SK-N-MC (cell line): ENCODE results near the gene TMEM140.

Experiments used
- DNase-seq: peaks from one replicate; pipeline ENCODE4 v3.0.0-alpha.2; 2011; ENCODE audit warnings: low read depth, low spot score
- H3K27ac ChIP-seq: fragments of 200-600 bp; sonication (generic); 2 replicates; pipeline ENCODE4 v1.5.1; 2016; ENCODE audit warnings: mixed run types
- H3K36me3 ChIP-seq: fragments of 200-600 bp; sonication (generic); 2 replicates; pipeline ENCODE4 v1.6.1; 2017; ENCODE audit warnings: antibody characterized with exemption, low read length, mixed read lengths; ENCODE audit not compliant: insufficient read depth
- H3K4me3 ChIP-seq: fragments of 200-600 bp; sonication (generic); 2 replicates; pipeline ENCODE4 v1.5.1; 2016
- H3K9ac ChIP-seq: fragments of 200-600 bp; sonication (generic); 2 replicates; pipeline ENCODE4 v1.8.0; 2017; ENCODE audit warnings: mixed run types, mixed read lengths; ENCODE audit not compliant: insufficient read length
- H3K9me3 ChIP-seq: fragments of 200-600 bp; sonication (generic); 2 replicates; pipeline ENCODE4 v1.6.1; 2017; ENCODE audit warnings: low read depth, mild to moderate bottlenecking, antibody characterized with exemption, low read length, moderate library complexity, mixed read lengths
- EZH2 ChIP-seq: fragments of 200-600 bp; sonication (generic); IDR thresholded peaks from one replicate; pipeline ENCODE4 v1.6.1; 2017; ENCODE audit warnings: antibody characterized with exemption
- FOXP2 ChIP-seq: optimal IDR thresholded peaks from 2 replicates; pipeline ENCODE3; 2011; ENCODE audit warnings: mild to moderate bottlenecking, moderate library complexity; ENCODE audit not compliant: insufficient read depth; ENCODE audit errors: extremely low read length, control extremely low read depth
- POLR2AphosphoS5 ChIP-seq: IDR thresholded peaks from 2 replicates; pipeline ENCODE4 v1.6.1; 2012; ENCODE audit warnings: mild to moderate bottlenecking, low read depth, low read length, borderline replicate concordance

Gene TMEM140

DNA sequence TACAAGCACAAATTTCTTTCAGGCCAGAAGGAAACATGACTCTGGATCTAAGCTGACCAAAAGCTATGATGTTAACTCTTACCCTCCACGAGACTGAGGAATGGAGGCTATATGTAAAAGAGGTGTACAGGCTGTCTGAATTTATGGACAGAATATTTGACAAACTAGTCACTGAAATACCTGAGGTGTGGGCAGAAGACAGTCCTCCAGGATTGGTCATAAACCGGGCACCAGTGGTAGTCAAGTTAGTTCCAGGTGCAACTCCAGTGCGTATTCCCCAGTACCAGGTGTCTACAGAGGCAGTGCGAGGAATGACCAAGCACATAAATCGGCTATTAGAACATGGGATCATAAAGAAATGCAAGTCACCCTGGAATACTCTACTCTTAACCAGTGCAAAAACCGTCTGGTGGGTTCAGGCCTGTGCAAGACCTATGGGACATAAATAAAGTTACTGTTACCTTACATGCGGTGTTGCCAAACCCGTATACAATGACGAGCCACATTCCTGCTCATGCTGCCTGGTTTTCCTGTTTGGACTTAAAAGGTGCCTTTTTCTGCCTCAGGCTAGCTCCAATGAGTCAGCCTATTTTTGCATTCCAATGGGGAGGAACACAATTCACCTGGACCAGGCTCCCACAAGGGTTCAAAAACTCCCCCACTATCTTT, 29.3 kb downstream of the TMEM140 start:
- H3K36me3 ChIP-seq, result 0 out of 2 replicates have a peak, but pooled peaks cover 3% of the 10 kb centered on the region
- H3K27ac ChIP-seq, result no peak overlapping the region
- no peak overlapping the region for H3K9ac ChIP-seq
- TF ChIP-seq EZH2, result no peak
- TF ChIP-seq FOXP2, result no peak
- no peak for TF ChIP-seq POLR2AphosphoS5
- peaks cover 7% of the 10 kb centered on the region; the same call in 1 of the 2 replicates for H3K9me3 ChIP-seq
- no peak overlapping the region for H3K4me3 ChIP-seq
- no peak for DNase-seq

DNA sequence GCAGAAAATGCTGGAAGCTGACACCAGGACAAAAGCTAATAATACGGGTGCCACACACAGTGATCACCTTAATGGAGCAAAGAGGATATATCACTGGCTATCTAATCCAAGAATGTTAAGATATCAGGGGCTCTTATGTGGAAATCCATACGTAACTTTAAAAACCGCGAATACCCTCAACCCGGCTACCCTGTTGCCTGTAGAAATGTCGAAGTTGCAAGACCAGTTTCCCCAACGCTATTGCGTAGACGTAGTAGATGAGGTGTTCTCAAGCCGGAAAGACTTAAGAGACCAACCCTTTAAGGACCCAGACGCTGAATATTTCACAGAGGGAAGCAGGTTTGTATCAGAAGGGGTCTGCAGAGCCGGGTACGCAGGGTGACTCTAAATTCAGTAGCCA, 30.5 kb downstream of the TMEM140 start:
- no peak overlapping the region for H3K4me3 ChIP-seq
- H3K36me3 ChIP-seq, result peaks cover 3% of the 10 kb centered on the region; the same call in 1 of the 2 replicates
- peaks cover 7% of the 10 kb centered on the region; the same call in 1 of the 2 replicates for H3K9me3 ChIP-seq
- H3K27ac ChIP-seq, result no peak overlapping the region
- DNase-seq, result no peak
- no peak for TF ChIP-seq EZH2
- no peak for TF ChIP-seq POLR2AphosphoS5
- TF ChIP-seq FOXP2, result no peak
- H3K9ac ChIP-seq, result no peak overlapping the region

DNA sequence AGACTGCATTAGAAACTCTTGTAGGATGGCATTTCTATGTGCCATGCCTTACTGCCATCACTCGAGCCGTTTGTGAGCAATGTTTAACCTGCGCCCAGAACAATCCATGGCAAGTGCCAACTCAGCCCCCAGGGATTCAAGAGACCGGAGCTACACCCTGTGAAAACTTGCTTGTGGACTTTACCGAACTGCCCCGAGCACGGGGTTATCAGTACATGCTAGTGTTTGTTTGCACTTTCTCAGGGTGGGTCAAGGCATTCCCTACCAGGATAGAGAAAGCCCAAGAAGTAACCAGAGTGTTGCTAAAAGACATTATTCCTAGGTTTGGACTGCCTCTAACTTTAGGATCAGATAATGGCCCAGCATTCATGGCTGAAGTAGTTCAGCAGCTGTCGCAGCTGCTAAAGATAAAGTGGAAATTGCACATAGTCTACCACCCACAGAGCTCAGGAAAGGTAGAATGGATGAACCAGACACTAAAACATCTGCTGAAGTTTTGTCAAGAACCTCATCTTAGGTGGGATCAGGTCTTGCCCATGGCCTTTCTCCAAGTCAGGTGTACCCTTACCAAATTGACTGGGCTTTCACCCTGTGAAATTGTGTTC, 31.6 kb downstream of the TMEM140 start:
- no peak overlapping the region for H3K27ac ChIP-seq
- peaks cover 7% of the 10 kb centered on the region; the same call in 1 of the 2 replicates for H3K9me3 ChIP-seq

GRCh38 chr7:135180122-135180521, 32.2 kb downstream of the TMEM140 start:
- DNase-seq, result no peak
- TF ChIP-seq EZH2 (no peak), FOXP2 (no peak), POLR2AphosphoS5 (no peak)

More for the DNA sequence above, 31.6 kb downstream of the TMEM140 start:
- no peak overlapping the region for H3K9ac ChIP-seq
- TF ChIP-seq POLR2AphosphoS5, result no peak
- TF ChIP-seq FOXP2, result no peak
- no peak for TF ChIP-seq EZH2
- DNase-seq, result no peak
- no peak overlapping the region for H3K4me3 ChIP-seq
- H3K36me3 ChIP-seq, result peaks cover 3% of the 10 kb centered on the region; the same call in 1 of the 2 replicates

GRCh38 chr7:135181261-135181928, 33.5 kb downstream of the TMEM140 start:
- Histone ChIP-seq H3K4me3 (no peak overlapping the region), H3K9ac (no peak overlapping the region), H3K27ac (no peak overlapping the region), H3K36me3 (peaks cover 13% of the 10 kb centered on the region; the same call in 1 of the 2 replicates), H3K9me3 (peaks cover 7% of the 10 kb centered on the region; the same call in 1 of the 2 replicates)
- DNase-seq, result no peak
- TF ChIP-seq FOXP2, result no peak
- no peak for TF ChIP-seq EZH2
- no peak for TF ChIP-seq POLR2AphosphoS5

More at GRCh38 chr7:135180122-135180521, 32.2 kb downstream of the TMEM140 start:
- Histone ChIP-seq H3K9ac (no peak overlapping the region), H3K9me3 (peaks cover 7% of the 10 kb centered on the region; the same call in 1 of the 2 replicates), H3K36me3 (peaks cover 4% of the 10 kb centered on the region; the same call in 1 of the 2 replicates), H3K27ac (no peak overlapping the region), H3K4me3 (no peak overlapping the region)

DNA sequence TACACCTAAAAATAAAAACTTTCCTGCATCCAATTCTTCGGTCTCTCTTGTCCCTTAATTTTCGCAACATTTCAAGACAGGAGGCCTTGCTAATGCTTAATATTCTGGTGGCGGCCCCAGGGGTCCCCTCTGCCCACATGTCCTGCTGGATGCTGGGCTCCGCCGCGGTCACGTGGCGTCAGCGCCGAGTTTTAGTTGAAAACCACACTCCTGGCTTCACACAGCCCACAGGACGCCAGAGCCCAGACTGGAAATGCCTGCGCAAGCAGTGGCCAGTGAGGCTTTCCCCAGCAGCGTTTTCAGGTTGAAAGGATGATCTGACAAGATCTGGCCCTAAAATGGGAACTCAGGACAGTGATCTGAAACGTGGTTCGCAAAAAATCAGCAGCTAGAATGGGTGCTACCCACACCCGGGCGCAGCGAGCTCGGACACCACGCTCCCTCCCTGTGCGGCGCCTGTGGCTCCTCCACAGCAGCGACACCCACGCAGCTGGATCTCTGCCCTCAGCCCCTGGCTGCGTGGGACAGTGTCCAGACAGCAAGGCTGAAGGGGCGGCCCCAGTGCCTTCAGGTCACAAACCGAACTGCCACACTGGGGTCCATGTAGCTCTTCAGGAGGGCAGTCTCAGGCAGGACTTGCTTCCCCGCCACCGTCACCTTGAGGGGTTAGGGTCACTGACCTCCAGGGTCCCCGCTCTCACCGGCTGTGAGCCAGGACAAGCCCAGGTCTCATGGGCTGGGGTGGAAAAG, 34.2 kb downstream of the TMEM140 start:
- H3K27ac ChIP-seq, result no peak overlapping the region
- TF ChIP-seq FOXP2 (no peak), EZH2 (no peak), POLR2AphosphoS5 (no peak)
- H3K9me3 ChIP-seq, result peaks cover 7% of the 10 kb centered on the region; the same call in 1 of the 2 replicates
- H3K9ac ChIP-seq, result no peak overlapping the region
- DNase-seq, result no peak
- no peak overlapping the region for H3K4me3 ChIP-seq
- H3K36me3 ChIP-seq, result peaks cover 13% of the 10 kb centered on the region; the same call in 1 of the 2 replicates

- H3K36me3 ChIP-seq, result peaks cover 19% of the 10 kb centered on the region; the same call in 1 of the 2 replicates
- peaks cover 7% of the 10 kb centered on the region; the same call in 1 of the 2 replicates for H3K9me3 ChIP-seq
- TF ChIP-seq EZH2 (no peak), FOXP2 (no peak), POLR2AphosphoS5 (no peak)
- H3K27ac ChIP-seq, result no peak overlapping the region
- no peak overlapping the region for H3K9ac ChIP-seq
- H3K4me3 ChIP-seq, result no peak overlapping the region
- DNase-seq, result no peak
Measured at GRCh38 chr7:135183478-135183877, 35.6 kb downstream of the TMEM140 start.
